ENCODE measurements around the gene ADAMTS19. TPM values are rescaled to one million over a fixed set of nuclear protein-coding genes. Genes with fewer than 3 reads are reported as not detected.

The ADAMTS19 gene
- total and polyA plus RNA-seq, 2 of the 13 experiments (the other 11 are each of a cell fraction or from before 2014, with no cell fraction given), result not detected

DNA sequence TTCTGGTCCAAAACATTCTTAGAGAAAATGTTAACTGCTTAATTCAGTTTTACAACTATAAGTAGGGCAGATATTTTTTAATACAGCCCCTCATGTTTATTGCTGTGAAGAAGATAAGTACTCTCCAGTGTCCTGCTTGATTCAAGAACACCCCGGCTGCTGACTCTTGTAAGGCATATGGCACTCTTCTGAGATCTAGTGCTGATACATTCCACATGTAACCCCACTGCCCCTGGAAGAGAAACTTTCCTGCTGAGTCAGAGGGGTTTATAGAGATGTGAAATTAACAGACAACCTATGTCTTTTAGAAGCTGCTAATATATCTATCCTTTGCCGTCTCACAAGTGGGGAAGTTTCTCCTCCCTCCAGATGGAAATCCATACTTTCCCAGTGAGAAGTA, 286.8 kb downstream of the ADAMTS19 start:
- ChIA-PET POLR2A (no interaction called here), CTCF (ENCODE audit: low intra/inter-chr PET ratio, low total read pairs) (no interaction called here)
- Histone ChIP-seq H3K4me1 (ENCODE audit: insufficient read depth, low read length) (no peaks in the 10 kb centered on the region), H4K20me1 (ENCODE audit: insufficient read depth, low read length) (no peaks in the 10 kb centered on the region), H2AFZ (ENCODE audit: low read length) (no peak overlapping the region), H3K27me3 (ENCODE audit: control insufficient read depth in 1 of 2, insufficient read depth in 2 of 2, low read length in 2 of 2) (no peaks in the 10 kb centered on the region), H3K4me2 (ENCODE audit: low read depth, low read length) (no peak overlapping the region), H3K4me3 (replicated peaks in 1 of 3; ENCODE audit: insufficient read depth in 1 of 3, low read depth in 2 of 3, low read length in 3 of 3) (no peak overlapping the region), H3K79me2 (ENCODE audit: insufficient read depth, low read length) (no peaks in the 10 kb centered on the region), H3K36me3 (replicated peaks in 1 of 2; ENCODE audit: control insufficient read depth in 1 of 2, insufficient read depth in 2 of 2, low read length in 2 of 2) (no peaks in the 10 kb centered on the region), H3K9me3 (ENCODE audit: low read length) (no peaks in the 10 kb centered on the region), H3K27ac (ENCODE audit: extremely low read length, insufficient read depth, low read length) (no peak overlapping the region), H3K9ac (ENCODE audit: insufficient read depth, low read depth, low read length) (no peak overlapping the region)
- FAIRE-seq (no peak), DNase-seq (ENCODE audit: low spot score) (no peak), ATAC-seq (no peak)
- no TSS peak for BruUV-seq (replicated peaks)
- intact Hi-C loops (cut with micrococcal nuclease; ENCODE audit: unreplicated experiment), result no loop called here
- TF ChIP-seq PHB2 (IDR thresholded peaks at IDR 0.05; ENCODE audit: partially characterized antibody) (no peak), SAP130 (CRISPR knock-in tag; IDR thresholded peaks at IDR 0.05; ENCODE audit: low read depth) (no peak), NAIF1 (CRISPR knock-in tag; IDR thresholded peaks at IDR 0.05; ENCODE audit: borderline replicate concordance) (no peak)
- in situ Hi-C loops (cut with HindIII; ENCODE audit: extremely low pct_ligation_motif_present, low pct_unique_long_range_greater_than_20kb), result no loop called here
- WGBS (ENCODE audit: low lambda C conversion rate), result 30% methylated on average over 2 of the region's 2 CpGs

DNA sequence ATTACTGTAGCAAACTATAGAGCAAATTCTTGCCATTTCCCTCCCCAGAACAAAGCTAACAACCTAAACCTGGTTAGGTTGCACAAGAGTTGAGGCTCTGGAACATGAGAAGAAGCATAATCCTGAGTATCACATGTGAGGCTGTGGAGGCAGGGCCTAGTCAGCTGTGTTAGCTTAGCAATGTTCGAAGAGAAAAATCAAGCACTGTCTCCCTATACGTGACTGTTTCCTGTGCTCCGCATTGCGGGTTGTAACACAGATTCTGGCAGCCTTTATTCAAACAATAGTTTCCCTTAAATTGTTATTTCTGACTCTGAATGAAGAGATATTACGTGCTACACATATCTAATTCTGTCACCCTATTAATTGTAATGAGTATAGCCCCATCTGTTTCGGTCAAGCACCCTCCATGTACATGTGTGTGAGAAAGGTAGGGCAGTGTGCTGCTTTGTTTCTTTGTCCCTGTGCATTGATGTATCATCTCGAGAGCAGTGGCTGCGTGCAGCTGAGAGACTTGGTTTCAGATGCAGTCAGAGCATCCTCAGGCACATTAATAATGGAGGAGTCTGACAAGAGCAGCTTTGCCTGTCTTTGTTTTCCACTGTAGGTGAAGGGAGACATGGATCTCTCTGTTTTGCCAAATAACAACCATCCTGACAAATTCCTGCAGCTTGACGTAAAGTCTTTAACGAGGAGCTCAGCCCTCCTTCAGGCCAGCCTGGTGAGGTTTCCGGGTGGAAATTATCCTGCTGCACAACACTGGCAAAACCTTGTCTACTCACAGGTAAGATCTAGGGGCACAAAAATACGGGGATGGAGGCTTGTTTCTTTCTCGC, 287.7 kb downstream of the ADAMTS19 start, which contains the start of gene MINAR2:
TSS of gene MINAR2 (plus strand) at position 523 of the 836 bp plus-strand sequence. CDS start at position 620, 97 bp downstream.
- in situ Hi-C loops (cut with HindIII; ENCODE audit: extremely low pct_ligation_motif_present, low pct_unique_long_range_greater_than_20kb), result no loop called here
- H3K36me3 ChIP-seq (replicated peaks in 1 of 2; ENCODE audit: control insufficient read depth in 1 of 2, insufficient read depth in 2 of 2, low read length in 2 of 2), result no peaks in the 10 kb centered on the region
- H2AFZ ChIP-seq (ENCODE audit: low read length), result no peak within 1 kb of the TSS
- POLR2A ChIA-PET, result no interaction called here
- H3K9ac ChIP-seq (ENCODE audit: insufficient read depth, low read depth, low read length), result no peak within 1 kb of the TSS
- BruUV-seq (replicated peaks), result no TSS peak
- H3K79me2 ChIP-seq (ENCODE audit: insufficient read depth, low read length), result no peaks in the 10 kb centered on the region
- DNase-seq (ENCODE audit: low spot score) (no peak), ATAC-seq (no peak), FAIRE-seq (no peak)
- H3K9me3 ChIP-seq (ENCODE audit: low read length), result no peaks in the 10 kb centered on the region
- H3K27me3 ChIP-seq (ENCODE audit: control insufficient read depth in 1 of 2, insufficient read depth in 2 of 2, low read length in 2 of 2), result no peaks in the 10 kb centered on the region
- no peak within 1 kb of the TSS for H3K4me3 ChIP-seq (replicated peaks in 1 of 3; ENCODE audit: insufficient read depth in 1 of 3, low read depth in 2 of 3, low read length in 3 of 3)
- no peak within 1 kb of the TSS for H3K4me2 ChIP-seq (ENCODE audit: low read depth, low read length)
- 41% methylated on average over 10 of the region's 13 CpGs for WGBS (ENCODE audit: low lambda C conversion rate)
- no peak within 1 kb of the TSS for H3K27ac ChIP-seq (ENCODE audit: extremely low read length, insufficient read depth, low read length)
- no peak for TF ChIP-seq ZNF468 (CRISPR knock-in tag; IDR thresholded peaks at IDR 0.05)
- TF ChIP-seq, protein P1, sequence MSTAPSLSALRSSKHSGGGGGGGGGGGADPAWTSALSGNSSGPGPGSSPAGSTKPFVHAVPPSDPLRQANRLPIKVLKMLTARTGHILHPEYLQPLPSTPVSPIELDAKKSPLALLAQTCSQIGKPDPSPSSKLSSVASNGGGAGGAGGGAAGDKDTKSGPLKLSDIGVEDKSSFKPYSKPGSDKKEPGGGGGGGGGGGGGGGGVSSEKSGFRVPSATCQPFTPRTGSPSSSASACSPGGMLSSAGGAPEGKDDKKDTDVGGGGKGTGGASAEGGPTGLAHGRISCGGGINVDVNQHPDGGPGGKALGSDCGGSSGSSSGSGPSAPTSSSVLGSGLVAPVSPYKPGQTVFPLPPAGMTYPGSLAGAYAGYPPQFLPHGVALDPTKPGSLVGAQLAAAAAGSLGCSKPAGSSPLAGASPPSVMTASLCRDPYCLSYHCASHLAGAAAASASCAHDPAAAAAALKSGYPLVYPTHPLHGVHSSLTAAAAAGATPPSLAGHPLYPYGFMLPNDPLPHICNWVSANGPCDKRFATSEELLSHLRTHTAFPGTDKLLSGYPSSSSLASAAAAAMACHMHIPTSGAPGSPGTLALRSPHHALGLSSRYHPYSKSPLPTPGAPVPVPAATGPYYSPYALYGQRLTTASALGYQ (CRISPR knock-in tag; IDR thresholded peaks at IDR 0.05), result no peak
- no peak for TF ChIP-seq ERF (CRISPR knock-in tag; IDR thresholded peaks at IDR 0.05)
- TF ChIP-seq, protein P2, sequence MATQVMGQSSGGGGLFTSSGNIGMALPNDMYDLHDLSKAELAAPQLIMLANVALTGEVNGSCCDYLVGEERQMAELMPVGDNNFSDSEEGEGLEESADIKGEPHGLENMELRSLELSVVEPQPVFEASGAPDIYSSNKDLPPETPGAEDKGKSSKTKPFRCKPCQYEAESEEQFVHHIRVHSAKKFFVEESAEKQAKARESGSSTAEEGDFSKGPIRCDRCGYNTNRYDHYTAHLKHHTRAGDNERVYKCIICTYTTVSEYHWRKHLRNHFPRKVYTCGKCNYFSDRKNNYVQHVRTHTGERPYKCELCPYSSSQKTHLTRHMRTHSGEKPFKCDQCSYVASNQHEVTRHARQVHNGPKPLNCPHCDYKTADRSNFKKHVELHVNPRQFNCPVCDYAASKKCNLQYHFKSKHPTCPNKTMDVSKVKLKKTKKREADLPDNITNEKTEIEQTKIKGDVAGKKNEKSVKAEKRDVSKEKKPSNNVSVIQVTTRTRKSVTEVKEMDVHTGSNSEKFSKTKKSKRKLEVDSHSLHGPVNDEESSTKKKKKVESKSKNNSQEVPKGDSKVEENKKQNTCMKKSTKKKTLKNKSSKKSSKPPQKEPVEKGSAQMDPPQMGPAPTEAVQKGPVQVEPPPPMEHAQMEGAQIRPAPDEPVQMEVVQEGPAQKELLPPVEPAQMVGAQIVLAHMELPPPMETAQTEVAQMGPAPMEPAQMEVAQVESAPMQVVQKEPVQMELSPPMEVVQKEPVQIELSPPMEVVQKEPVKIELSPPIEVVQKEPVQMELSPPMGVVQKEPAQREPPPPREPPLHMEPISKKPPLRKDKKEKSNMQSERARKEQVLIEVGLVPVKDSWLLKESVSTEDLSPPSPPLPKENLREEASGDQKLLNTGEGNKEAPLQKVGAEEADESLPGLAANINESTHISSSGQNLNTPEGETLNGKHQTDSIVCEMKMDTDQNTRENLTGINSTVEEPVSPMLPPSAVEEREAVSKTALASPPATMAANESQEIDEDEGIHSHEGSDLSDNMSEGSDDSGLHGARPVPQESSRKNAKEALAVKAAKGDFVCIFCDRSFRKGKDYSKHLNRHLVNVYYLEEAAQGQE (IDR thresholded peaks at IDR 0.05; ENCODE audit: borderline replicate concordance in 1 of 2, low read depth in 1 of 2, low read length in 2 of 2), result no peak
- TF ChIP-seq NFIC (IDR thresholded peaks at IDR 0.05; ENCODE audit: low read length), result no peak
- TF ChIP-seq MTA3 (CRISPR knock-in tag; IDR thresholded peaks at IDR 0.05), result no peak
- TF ChIP-seq ZNF207 (IDR thresholded peaks at IDR 0.05; ENCODE audit: borderline replicate concordance), result no peak
- no peak for TF ChIP-seq DMAP1 (CRISPR knock-in tag; IDR thresholded peaks at IDR 0.05)
- TF ChIP-seq KDM6A (CRISPR knock-in tag; IDR thresholded peaks at IDR 0.05; ENCODE audit: low read depth), result no peak
- TF ChIP-seq ZNF17 (CRISPR knock-in tag; IDR thresholded peaks at IDR 0.05), result no peak
- no peaks in the 10 kb centered on the region for H4K20me1 ChIP-seq (ENCODE audit: insufficient read depth, low read length)
- H3K4me1 ChIP-seq (ENCODE audit: insufficient read depth, low read length), result no peaks in the 10 kb centered on the region
- intact Hi-C loops (cut with micrococcal nuclease; ENCODE audit: unreplicated experiment), result no loop called here
- CTCF ChIA-PET (ENCODE audit: low intra/inter-chr PET ratio, low total read pairs), result no interaction called here

Measured in HepG2 (cell line).